Fibroblast of gingiva (primary cell): ENCODE data around the gene GOLGA1.
A peak's percentile ranks its signal among the peaks of the same experiment; 100 is the strongest.
"Not testable (repeated sequence)": the region's sequence is repeated elsewhere in the genome, so short reads cannot be mapped to it uniquely, and the experiment has no call there.

Experiments used
- DNase-seq: peaks from one replicate; pipeline ENCODE4 v3.0.0-alpha.2; 2011; ENCODE audit warnings: low read depth

The GOLGA1 gene

GRCh38 chr9:124939944-124940343 is 939 bp downstream of the GOLGA1 start:
- no peak for DNase-seq

- DNase-seq = no peak
These were observed 6.6 kb downstream of the GOLGA1 start for GRCh38 chr9:124934290-124934689.

- no peak for DNase-seq
These were observed 8.6 kb downstream of the GOLGA1 start for GRCh38 chr9:124932333-124932732.

- no peak for DNase-seq
These were observed 11.4 kb downstream of the GOLGA1 start for GRCh38 chr9:124929464-124929863.

- DNase-seq = no peak
These were observed 12.8 kb downstream of the GOLGA1 start for GRCh38 chr9:124928116-124928515.

- DNase-seq = not testable (repeated sequence)
These were observed 20.5 kb downstream of the GOLGA1 start for GRCh38 chr9:124920394-124920793.

GRCh38 chr9:124914753-124915405 is 26.0 kb downstream of the GOLGA1 start:
- peak; percentile 10 for DNase-seq

GRCh38 chr9:124913378-124913777 is 27.5 kb downstream of the GOLGA1 start:
- no peak for DNase-seq

GRCh38 chr9:124911766-124912165 is 29.1 kb downstream of the GOLGA1 start:
- DNase-seq = no peak

GRCh38 chr9:124908098-124908497 is 32.8 kb downstream of the GOLGA1 start:
- DNase-seq = no peak

- no peak for DNase-seq
These were observed 33.9 kb downstream of the GOLGA1 start for GRCh38 chr9:124906966-124907365.

- DNase-seq = no peak
These were observed 41.0 kb downstream of the GOLGA1 start for GRCh38 chr9:124899845-124900244.

GRCh38 chr9:124897570-124898460 is 43.1 kb downstream of the GOLGA1 start:
- no peak for DNase-seq

- DNase-seq = peak; percentile 42
These were observed 46.1 kb downstream of the GOLGA1 start for GRCh38 chr9:124894741-124895170.

GRCh38 chr9:124894035-124894740 is 46.7 kb downstream of the GOLGA1 start:
- DNase-seq = no peak

- DNase-seq = no peak
These were observed 50.7 kb downstream of the GOLGA1 start for GRCh38 chr9:124890179-124890578.

GRCh38 chr9:124889006-124889405 is 51.9 kb downstream of the GOLGA1 start:
- DNase-seq = no peak

- no peak for DNase-seq
These were observed 53.1 kb downstream of the GOLGA1 start for GRCh38 chr9:124887832-124888231.

- DNase-seq = no peak
These were observed 53.9 kb downstream of the GOLGA1 start for GRCh38 chr9:124886866-124887492.

- no peak for DNase-seq
These were observed 54.4 kb downstream of the GOLGA1 start for GRCh38 chr9:124886461-124886860.

- DNase-seq = no peak
These were observed 55.3 kb downstream of the GOLGA1 start for GRCh38 chr9:124885551-124885950.

- no peak for DNase-seq
These were observed 56.5 kb downstream of the GOLGA1 start for GRCh38 chr9:124884376-124884775.
